Measurements from ENCODE around the gene FAM168B.

Gene FAM168B

DNA sequence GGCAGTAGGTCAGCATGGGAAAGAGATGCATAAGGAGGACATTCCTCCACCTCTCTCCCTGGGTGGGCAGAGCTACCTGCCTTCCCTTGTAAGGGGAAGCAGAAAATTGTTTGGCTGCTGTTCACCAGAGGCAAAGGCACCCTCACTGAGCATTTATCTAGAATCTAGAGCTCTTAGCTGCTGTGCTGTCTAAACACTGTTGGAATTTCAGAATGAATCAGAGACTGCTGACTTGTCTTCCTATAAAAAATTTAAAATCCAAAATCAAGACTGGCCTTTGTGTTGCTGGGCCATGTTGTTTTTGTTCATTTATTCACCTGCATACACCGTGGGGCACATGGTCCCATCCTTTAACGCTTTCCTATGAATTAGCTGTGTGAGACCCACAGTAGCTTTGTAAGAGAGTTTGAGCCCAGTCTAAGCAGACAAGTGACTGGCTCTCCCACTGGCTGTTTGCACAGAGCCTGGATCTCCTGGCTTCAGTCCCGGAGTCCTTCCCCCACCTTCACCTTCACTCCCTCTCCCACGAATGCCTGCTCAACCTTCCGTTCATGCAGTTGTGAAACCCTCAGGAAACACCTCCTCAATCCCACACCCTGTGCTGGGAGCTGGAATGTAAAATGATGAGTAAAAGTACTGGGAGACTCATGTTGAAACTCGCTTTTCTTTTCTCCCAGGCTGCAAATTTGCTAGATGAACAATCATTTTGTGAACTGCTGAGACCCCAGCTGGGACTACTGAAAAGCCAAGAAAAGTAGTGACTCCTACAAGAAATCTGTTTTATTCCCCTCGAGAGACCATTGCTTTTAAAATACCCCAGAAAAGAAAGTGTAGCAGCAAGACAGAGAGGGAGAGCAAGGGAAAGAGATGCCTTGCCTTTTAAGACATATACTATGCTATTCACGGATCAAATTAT is 76.2 kb downstream of the FAM168B start:
- DNase-seq, result no peak

DNA sequence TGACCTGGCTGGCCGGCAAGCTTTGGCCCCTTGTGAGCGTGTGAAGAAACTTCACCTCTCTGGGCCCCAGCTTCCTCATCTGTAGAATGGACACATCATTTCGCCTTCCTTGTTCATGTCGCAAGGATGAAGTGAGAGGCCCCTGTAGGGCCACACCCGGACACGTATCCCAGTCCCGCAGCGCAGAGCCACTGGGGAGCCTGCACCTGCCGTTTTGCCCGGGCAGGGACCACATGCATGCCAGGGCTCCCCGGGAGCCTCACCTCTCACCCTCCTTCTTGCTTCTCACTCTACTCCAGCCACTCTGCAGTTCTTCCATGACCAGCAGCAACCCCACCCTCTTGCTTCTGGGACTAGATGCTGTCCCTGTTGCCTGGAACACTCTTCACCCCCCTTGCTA is 77.5 kb downstream of the FAM168B start:
- DNase-seq, result no peak

DNA sequence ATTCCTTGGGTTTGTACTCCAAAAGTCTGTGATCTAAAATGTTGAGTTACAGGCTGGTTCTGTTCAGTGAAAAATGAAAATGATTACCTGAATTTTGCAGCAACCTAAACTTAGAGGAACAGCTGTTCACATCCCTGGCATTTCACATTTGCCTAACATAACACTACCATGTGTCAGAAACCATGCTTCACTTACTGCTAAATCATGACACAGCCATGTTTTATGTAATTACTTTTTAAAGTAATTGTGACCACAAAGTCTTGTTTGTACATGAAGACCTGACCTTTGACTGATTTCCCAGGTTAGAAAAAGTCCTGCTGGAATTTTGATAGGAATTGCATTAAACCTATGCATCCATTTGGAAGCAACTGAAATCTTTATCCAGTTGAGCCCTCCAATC is 79.1 kb downstream of the FAM168B start:
- DNase-seq, result no peak

DNA sequence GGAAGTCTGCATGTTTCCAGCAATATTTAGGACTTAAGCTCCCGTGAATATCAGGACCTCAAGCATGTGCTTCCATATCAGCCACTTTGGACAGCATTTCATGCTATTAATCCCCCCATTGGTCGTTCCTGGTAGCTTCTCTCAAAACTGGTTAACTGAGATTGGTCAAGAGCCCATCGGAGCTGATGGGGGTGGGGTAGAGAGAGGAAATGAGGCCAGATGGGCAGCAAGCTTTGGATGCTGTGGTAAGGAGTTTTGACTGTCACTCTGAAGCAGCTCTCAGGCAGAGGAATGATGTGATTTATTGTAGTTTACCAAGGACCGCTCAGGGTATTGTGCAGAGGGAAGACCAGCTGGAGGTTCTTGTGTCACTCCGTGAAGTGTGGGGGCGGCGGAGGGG is 81.8 kb downstream of the FAM168B start:
- no peak for DNase-seq

GRCh38 chr2:131010566-131010965 is 82.7 kb downstream of the FAM168B start:
- no peak for DNase-seq

DNA sequence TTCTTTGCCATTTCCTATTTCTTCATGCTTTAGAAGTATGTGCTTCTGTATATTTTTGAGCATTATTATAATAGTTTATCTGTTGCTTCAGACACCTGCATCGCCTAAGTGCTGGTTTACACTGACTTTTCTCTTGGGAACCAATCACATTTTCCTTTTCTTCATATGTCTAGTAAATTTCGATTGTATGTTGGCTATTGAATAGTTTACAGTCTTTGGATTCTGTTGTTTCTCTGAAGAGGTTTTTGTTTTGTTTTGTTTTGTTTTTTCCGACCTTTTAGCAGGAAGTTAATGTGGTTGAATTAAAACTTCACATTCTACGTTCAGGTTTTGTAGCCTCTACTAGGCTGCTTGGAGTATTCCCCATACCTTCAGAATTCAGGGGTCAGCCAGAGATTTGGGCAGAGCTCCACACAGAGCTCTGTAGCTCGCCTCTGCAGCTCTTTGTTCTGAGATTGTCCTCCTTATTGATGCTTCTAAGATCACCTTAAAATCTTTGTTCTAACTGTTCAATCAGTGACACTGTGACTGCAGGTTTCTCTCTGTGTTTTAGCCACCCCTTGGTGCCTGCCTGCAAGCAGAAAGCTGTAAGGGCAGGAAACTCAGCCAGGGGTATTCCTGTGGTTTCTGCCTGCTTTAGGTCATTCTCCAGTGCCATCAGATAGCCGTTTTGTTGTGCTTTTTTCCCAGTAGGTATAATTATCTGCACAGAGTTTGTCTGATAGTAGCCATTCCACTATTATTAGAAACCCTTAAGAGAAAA is 83.4 kb downstream of the FAM168B start:
- DNase-seq, result no peak

DNA sequence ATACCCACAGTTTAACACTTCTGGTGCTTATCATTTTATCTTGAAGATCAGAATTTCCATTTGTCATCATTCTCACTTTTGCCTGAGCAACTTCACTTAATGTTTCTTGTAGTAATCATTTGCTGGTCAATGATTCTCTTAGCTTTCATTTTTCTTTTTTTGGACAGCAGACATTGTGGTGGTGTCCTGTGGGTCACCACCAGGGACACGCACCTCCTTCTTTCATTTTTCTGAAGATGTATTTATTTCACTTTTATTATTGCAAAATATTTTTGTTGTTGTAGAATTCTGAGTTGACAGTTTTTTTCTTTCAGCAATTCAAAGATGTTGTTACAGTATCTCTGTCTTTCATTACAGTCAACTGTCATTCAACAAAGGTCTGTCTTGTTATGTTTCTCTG is 84.3 kb downstream of the FAM168B start:
- DNase-seq, result no peak

GRCh38 chr2:131006561-131006960 is 86.7 kb downstream of the FAM168B start:
- DNase-seq, result no peak

DNA sequence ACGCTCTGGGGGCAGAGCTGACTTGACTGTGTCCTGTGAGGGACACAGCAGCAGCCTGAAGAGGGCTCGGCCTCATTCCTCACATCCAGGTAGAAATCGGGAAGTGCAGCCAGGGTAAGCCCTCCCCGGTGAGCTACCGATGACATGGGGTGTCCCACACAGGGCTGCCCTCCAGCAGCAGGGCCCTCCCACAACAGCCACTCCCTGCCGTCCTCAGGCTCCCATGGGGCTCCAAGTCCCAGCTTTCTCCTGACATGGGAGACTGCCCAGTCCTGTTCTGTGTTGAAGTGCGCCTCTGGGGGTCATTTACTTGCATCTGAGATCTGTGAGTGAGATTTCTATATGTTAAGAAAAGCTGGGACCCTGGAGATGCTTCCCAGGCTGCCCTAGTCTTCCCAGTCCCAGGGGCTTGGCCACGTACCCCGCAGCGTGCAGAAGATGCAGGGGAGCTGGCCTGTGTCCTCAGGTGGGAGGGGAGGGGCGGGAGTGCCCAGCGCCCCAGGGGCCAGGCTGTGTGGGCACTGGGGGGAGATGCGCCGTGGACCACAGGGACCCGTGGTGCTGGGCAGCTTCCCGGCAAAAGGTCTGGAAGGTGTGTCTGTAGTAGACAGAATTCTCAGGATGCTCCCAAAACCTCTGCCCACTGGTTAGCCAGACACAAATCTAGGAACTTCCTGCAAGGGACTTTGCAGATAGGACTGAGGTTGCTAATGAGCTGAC is 87.9 kb downstream of the FAM168B start:
- no peak for DNase-seq

DNA sequence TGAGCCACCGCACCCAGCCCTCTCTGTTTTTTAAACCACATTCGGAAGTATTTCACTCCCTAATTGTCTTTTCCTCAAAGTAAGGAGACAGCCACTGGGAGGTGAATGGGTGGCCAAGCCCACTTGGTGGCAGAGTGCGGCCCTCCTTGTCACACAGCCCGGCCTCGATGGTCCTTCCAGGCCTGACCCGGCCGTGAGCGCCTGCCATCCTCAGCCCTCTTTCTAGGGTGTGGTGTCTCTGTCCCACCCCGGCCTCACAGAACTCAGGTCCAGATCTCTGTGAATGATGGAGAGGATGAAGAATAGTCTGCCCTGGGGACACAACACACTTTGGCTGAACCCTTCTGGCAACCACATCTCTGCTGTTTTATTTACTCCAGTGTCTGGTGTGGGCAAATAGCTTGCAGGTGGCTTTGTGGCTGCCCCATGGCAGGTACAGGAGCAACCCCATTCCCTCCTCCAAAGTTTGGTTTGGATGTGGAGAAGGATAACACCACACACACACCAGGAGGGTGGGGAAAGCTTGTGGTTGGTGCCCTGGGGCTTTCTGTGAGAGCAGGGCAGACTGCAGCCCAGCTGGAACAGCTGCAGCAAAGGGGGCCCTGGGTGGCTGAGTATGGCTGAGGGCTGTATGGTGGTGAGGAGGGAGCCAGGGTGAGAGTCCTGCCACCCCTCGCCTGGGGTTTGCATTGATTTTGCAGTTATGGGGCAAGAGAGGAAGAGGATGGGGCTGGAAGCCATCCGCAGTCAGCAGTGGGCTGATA is 88.6 kb downstream of the FAM168B start:
- DNase-seq, result no peak

- DNase-seq, result no peak
These were observed 94.7 kb downstream of the FAM168B start for GRCh38 chr2:130998561-130998960.

Measured in stimulated activated CD4-positive, alpha-beta T cell treated with anti-CD3 and anti-CD28 coated beads, Interleukin-4, amount 100 ng/mL, for 24 hours (primary cell).